HepG2 (cell line): ENCODE results near the gene ZNF554. TPM values are rescaled to one million over a fixed set of nuclear protein-coding genes. Genes with fewer than 3 reads are reported as not detected.

Experiments
- CEBPZ ChIP-seq: IDR thresholded peaks from 2 replicates; pipeline ENCODE4 v1.6.1; 2012; ENCODE audit warnings: low read length, improper control_type of control experiment
- DPF2 ChIP-seq: sonication (generic); formaldehyde crosslinking; IDR thresholded peaks from 2 replicates; pipeline ENCODE4 v1.4.0; 2020; ENCODE audit warnings: mild to moderate bottlenecking, low read depth, missing genetic modification reagents, borderline replicate concordance
- HNRNPK ChIP-seq: fragments of 200-400 bp; formaldehyde crosslinking; IDR thresholded peaks from 2 replicates; pipeline ENCODE4 v1.6.1; 2018; ENCODE audit warnings: low read length, low read depth, moderate library complexity, mild to moderate bottlenecking; ENCODE audit not compliant: poor library complexity, severe bottlenecking
- ISL2 ChIP-seq: sonication (generic); formaldehyde crosslinking; IDR thresholded peaks from 2 replicates; pipeline ENCODE4 v1.5.0; 2020; ENCODE audit warnings: missing genetic modification reagents
- ISX ChIP-seq: sonication (generic); formaldehyde crosslinking; conservative IDR thresholded peaks from 2 replicates; pipeline ENCODE4 v1.5.0; 2020; ENCODE audit warnings: missing genetic modification reagents
- KAT8 ChIP-seq: IDR thresholded peaks from 2 replicates; pipeline ENCODE4 v1.6.1; 2016; ENCODE audit warnings: missing genetic modification reagents, missing compliant biosample characterization
- MAFG ChIP-seq: sonication (generic); formaldehyde crosslinking; IDR thresholded peaks from 2 replicates; pipeline ENCODE4 v1.5.1; 2020; ENCODE audit warnings: mild to moderate bottlenecking, missing genetic modification reagents
- MAX ChIP-seq: IDR thresholded peaks from 2 replicates; pipeline ENCODE4 v1.6.1; 2012; ENCODE audit warnings: inconsistent platforms
- NAIF1 ChIP-seq: sonication (generic); formaldehyde crosslinking; IDR thresholded peaks from 2 replicates; pipeline ENCODE4 v1.5.0; 2020; ENCODE audit warnings: mild to moderate bottlenecking, missing genetic modification reagents, borderline replicate concordance
- RAD21 ChIP-seq: fragments of 450-650 bp; formaldehyde crosslinking; IDR thresholded peaks from 2 replicates; pipeline ENCODE4 v1.5.0; 2020; ENCODE audit warnings: mild to moderate bottlenecking
- SALL2 ChIP-seq: sonication (generic); formaldehyde crosslinking; IDR thresholded peaks from 2 replicates; pipeline ENCODE4 v1.8.1; 2023; ENCODE audit warnings: mild to moderate bottlenecking, missing genetic modification reagents, inconsistent platforms
- SNAI1 ChIP-seq: sonication (generic); formaldehyde crosslinking; IDR thresholded peaks from 2 replicates; pipeline ENCODE4 v1.5.0; 2020; ENCODE audit warnings: mild to moderate bottlenecking, missing genetic modification reagents, borderline replicate concordance
- SP2 ChIP-seq: sonication (generic); formaldehyde crosslinking; IDR thresholded peaks from 2 replicates; pipeline ENCODE4 v1.5.1; 2020; ENCODE audit warnings: mild to moderate bottlenecking, missing genetic modification reagents
- SRSF1 ChIP-seq: fragments of 200-400 bp; formaldehyde crosslinking; optimal IDR thresholded peaks from 2 replicates; pipeline ENCODE3; 2017; ENCODE audit warnings: mild to moderate bottlenecking, low read depth, low read length, moderate library complexity
- YEATS4 ChIP-seq: sonication (generic); formaldehyde crosslinking; IDR thresholded peaks from 2 replicates; pipeline ENCODE4 v1.4.0; 2020; ENCODE audit warnings: missing genetic modification reagents, borderline replicate concordance
- ZBTB26 ChIP-seq: IDR thresholded peaks from 2 replicates; pipeline ENCODE4 v1.6.1; 2016; ENCODE audit warnings: missing compliant biosample characterization, missing genetic modification reagents, borderline replicate concordance
- ZBTB43 ChIP-seq: sonication (generic); formaldehyde crosslinking; conservative IDR thresholded peaks from 2 replicates; pipeline ENCODE4 v1.4.0; 2020; ENCODE audit warnings: missing genetic modification reagents
- ZNF350 ChIP-seq: sonication (generic); formaldehyde crosslinking; IDR thresholded peaks from 2 replicates; pipeline ENCODE4 v1.4.0; 2020; ENCODE audit warnings: mild to moderate bottlenecking, low read depth, missing genetic modification reagents, borderline replicate concordance
- ZNF367 ChIP-seq: sonication (generic); formaldehyde crosslinking; IDR thresholded peaks from 2 replicates; pipeline ENCODE4 v1.4.0; 2020; ENCODE audit warnings: missing genetic modification reagents, borderline replicate concordance
- ZNF484 ChIP-seq: sonication (generic); formaldehyde crosslinking; IDR thresholded peaks from 2 replicates; pipeline ENCODE4 v1.5.1; 2020; ENCODE audit warnings: mild to moderate bottlenecking, low read depth, missing genetic modification reagents, borderline replicate concordance
- ZNF597 ChIP-seq: sonication (generic); formaldehyde crosslinking; IDR thresholded peaks from 2 replicates; pipeline ENCODE4 v1.5.0; 2020; ENCODE audit warnings: missing genetic modification reagents
- ZZZ3 ChIP-seq: sonication (generic); formaldehyde crosslinking; IDR thresholded peaks from 2 replicates; pipeline ENCODE4 v1.4.0; 2020; ENCODE audit warnings: missing genetic modification reagents, mild to moderate bottlenecking, borderline replicate concordance
- polyA plus RNA-seq, 8 experiments: library from polyadenylated mRNA; depleted of rRNA in 3 of 8; stranded (reverse) in 7 of 8; unstranded in 1 of 8; fragments of >200 nt; fragmentation: Illumina TruSeq in 4 of 8; extraction: Trizol in 4 of 8; gene quantifications; 2 replicates each; pipeline versions ENCODE4 v1.2.1 to v1.2.3, GENCODE V29; 2011 to 2016; ENCODE audit warnings: low read depth in 4 of 8, missing spikeins in 1 of 8, mixed read lengths in 1 of 8; ENCODE audit not compliant: insufficient read depth in 1 of 8
- total RNA-seq, 5 experiments: library from RNA; depleted of rRNA; stranded (reverse); fragments of >200 nt; fragmentation: Illumina TruSeq; extraction: Trizol; gene quantifications; 2 replicates each; pipeline ENCODE4 v1.2.3, GENCODE V29; 2016; ENCODE audit warnings: low read depth in 1 of 5

Gene ZNF554
- total and polyA plus RNA-seq, 2 of the 13 experiments (the other 11 are each of a cell fraction or from before 2014, with no cell fraction given), result 2.2 to 2.7 TPM

- TF ChIP-seq NAIF1, result no peak
- TF ChIP-seq ZZZ3, result peak; percentile 70
- TF ChIP-seq SRSF1, result no peak
- TF ChIP-seq ISL2, result peak; percentile 79; the same call in 1 of the 2 replicates
- TF ChIP-seq SP2 (CRISPR knock-in tag), result peak; percentile 58
- TF ChIP-seq MAX, result peak; percentile 66
- peak; percentile 88 for TF ChIP-seq ZNF350 (CRISPR knock-in tag)
- TF ChIP-seq KAT8 (CRISPR knock-in tag), result peak; percentile 75
- TF ChIP-seq YEATS4, result peak; percentile 67; the same call in 1 of the 2 replicates
- no peak; the same call in 1 of the 2 replicates for TF ChIP-seq ZBTB43 (CRISPR knock-in tag)
- no peak for TF ChIP-seq MAFG (CRISPR knock-in tag)
- no peak for TF ChIP-seq ZNF484 (CRISPR knock-in tag)
- peak; percentile 97 for TF ChIP-seq RAD21 (CRISPR knock-in tag)
- TF ChIP-seq SNAI1, result no peak
- peak; percentile 84; the same call in 1 of the 2 replicates for TF ChIP-seq SALL2
- TF ChIP-seq ZNF367 (CRISPR knock-in tag), result 0 out of 2 replicates have a peak, but pooled peaks have one; percentile 50
- TF ChIP-seq CEBPZ, result no peak
- no peak for TF ChIP-seq DPF2 (CRISPR knock-in tag)
- TF ChIP-seq ZBTB26 (CRISPR knock-in tag), result no peak
- TF ChIP-seq ISX (CRISPR knock-in tag), result no peak
- no peak for TF ChIP-seq ZNF597 (CRISPR knock-in tag)
- TF ChIP-seq HNRNPK, result peak; percentile 23
These were observed at the start of gene ZNF554 (continued) for GRCh38 chr19:2819540-2820111.
